OCI-LY7 (cell line): ENCODE results near the gene STAT2. TPM values are rescaled to one million over a fixed set of nuclear protein-coding genes. Genes with fewer than 3 reads are reported as not detected.

Source experiments
- BruUV-seq: library from RNA; stranded (reverse); fragments of 400-500 nt; replicated peaks from 2 replicates; lab custom pipeline; 2021; lab: Mats Ljungman, UMichigan
- CTCF ChIA-PET: fragments of 300-600 bp; sonication (Branson Sonifier 250); formaldehyde crosslinking; loops from one replicate; lab custom pipeline; 2022; ENCODE audit warnings: antibody characterized with exemption; ENCODE audit not compliant: unreplicated experiment; lab: Charles Lee
- POLR2A ChIA-PET: fragments of 300-600 bp; sonication (Branson Sonifier 250); formaldehyde crosslinking; loops from one replicate; lab custom pipeline; 2022; ENCODE audit warnings: antibody characterized with exemption; lab: Charles Lee
- DNase-seq: peaks from one replicate; pipeline ENCODE4 v3.0.0-alpha.2; 2015; ENCODE audit warnings: low spot score
- H2AFZ ChIP-seq: fragments of 200-600 bp; sonication (generic), shearing (Covaris generic); 2 replicates; pipeline ENCODE4 v1.6.1; 2014; ENCODE audit warnings: mild to moderate bottlenecking, antibody characterized with exemption, low read length, moderate library complexity
- H3K27ac ChIP-seq: fragments of 200-600 bp; sonication (generic); 2 replicates; pipeline ENCODE4 v1.5.1; 2014; ENCODE audit warnings: mixed run types, low read depth, mild to moderate bottlenecking, moderate library complexity, low read length, inconsistent platforms; ENCODE audit not compliant: poor library complexity, severe bottlenecking
- H3K36me3 ChIP-seq: fragments of 200-600 bp; sonication (generic); 2 replicates; pipeline ENCODE4 v1.6.1; 2014; ENCODE audit warnings: mild to moderate bottlenecking, antibody characterized with exemption, low read length, moderate library complexity, mixed read lengths; ENCODE audit not compliant: insufficient read depth
- H3K4me1 ChIP-seq: fragments of 200-600 bp; sonication (generic); 2 replicates; pipeline ENCODE4 v1.5.1; 2014; ENCODE audit warnings: mild to moderate bottlenecking, low read length; ENCODE audit not compliant: insufficient read depth, poor library complexity, severe bottlenecking
- H3K4me2 ChIP-seq: fragments of 200-600 bp; sonication (generic); 2 replicates; pipeline ENCODE4 v1.6.1; 2014; ENCODE audit warnings: mild to moderate bottlenecking, low read length
- H3K4me3 ChIP-seq: fragments of 200-600 bp; sonication (generic); 2 replicates; pipeline ENCODE4 v1.5.1; 2014; ENCODE audit warnings: mild to moderate bottlenecking, low read depth, low read length; ENCODE audit not compliant: poor library complexity, severe bottlenecking
- H3K79me2 ChIP-seq: fragments of 200-600 bp; sonication (generic); 2 replicates; pipeline ENCODE4 v1.6.1; 2016; ENCODE audit warnings: low read depth, mild to moderate bottlenecking, low read length, moderate library complexity, mixed read lengths; ENCODE audit not compliant: insufficient read depth
- H3K9me2 ChIP-seq: fragments of 200-600 bp; sonication (generic); 2 replicates; pipeline ENCODE4 v1.6.1; 2016; ENCODE audit warnings: mild to moderate bottlenecking, low read length, mixed read lengths; ENCODE audit not compliant: insufficient read depth
- H3K9me3 ChIP-seq: fragments of 200-600 bp; sonication (generic); 2 replicates; pipeline ENCODE4 v1.6.1; 2014; ENCODE audit warnings: mild to moderate bottlenecking, mixed run types, low read length, mixed read lengths
- H4K20me1 ChIP-seq: fragments of 200-600 bp; sonication (generic); 2 replicates; pipeline ENCODE4 v1.6.1; 2014; ENCODE audit warnings: mild to moderate bottlenecking, antibody characterized with exemption, low read length, moderate library complexity, mixed read lengths; ENCODE audit not compliant: insufficient read depth
- CTCF ChIP-seq: fragments of 200-600 bp; sonication (generic); conservative IDR thresholded peaks from 2 replicates; pipeline ENCODE4 v1.5.1; 2014; ENCODE audit warnings: mild to moderate bottlenecking, antibody characterized with exemption, low read length, moderate library complexity, mixed read lengths
- EZH2phosphoT487 ChIP-seq: fragments of 200-600 bp; sonication (generic); IDR thresholded peaks from 2 replicates; pipeline ENCODE4 v1.6.1; 2018; ENCODE audit warnings: low read depth, borderline replicate concordance, mild to moderate bottlenecking, mixed run types, antibody characterized with exemption, low read length, moderate library complexity, mixed read lengths
- intact Hi-C: fragments of 100-400 bp; cut with micrococcal nuclease; formaldehyde crosslinking; loops from one replicate; pipeline ENCODE4 v1.10.0; 2022; ENCODE audit not compliant: unreplicated experiment
- total RNA-seq, 2 experiments: library from RNA; depleted of rRNA in 1 of 2; stranded (reverse); fragments of >200 nt in 1 of 2; shearing (Covaris generic) in 1 of 2; gene quantifications; 2 replicates each; pipeline ENCODE4 v1.2.3, GENCODE V29; 2014 to 2022

STAT2 gene
- total RNA-seq, 2 experiments from 2014 or later = 75.3 to 126 TPM

GRCh38 chr12:56391721-56392120 is 31.8 kb upstream of the STAT2 start:
- Histone ChIP-seq H3K36me3 (no peaks in the 10 kb centered on the region), H2AFZ (no peak overlapping the region), H3K79me2 (no peaks in the 10 kb centered on the region), H3K27ac (no peak overlapping the region), H4K20me1 (no peaks in the 10 kb centered on the region), H3K9me3 (0 out of 2 replicates have a peak, but pooled peaks cover 8% of the 10 kb centered on the region), H3K4me3 (no peak overlapping the region), H3K4me2 (no peak overlapping the region), H3K9me2 (no peaks in the 10 kb centered on the region), H3K4me1 (no peaks in the 10 kb centered on the region)
- no peak for DNase-seq
- POLR2A ChIA-PET = interaction anchor here (0.6 to 1.1 kb wide), 3 partner anchors 24 to 58 kb away, joined by 3 to 6 read pairs (median 4); partner anchors contain the start of gene TIMELESS
- BruUV-seq = no TSS peak
- TF ChIP-seq EZH2phosphoT487 (no peak), CTCF (no peak)
- CTCF ChIA-PET = no interaction called here
- intact Hi-C loops = no loop called here

GRCh38 chr12:56389412-56389811 is 29.5 kb upstream of the STAT2 start:
- no peak for DNase-seq
- no peaks in the 10 kb centered on the region for H3K4me1 ChIP-seq
- H3K27ac ChIP-seq = no peak overlapping the region
- H3K9me2 ChIP-seq = no peaks in the 10 kb centered on the region
- no peak overlapping the region for H3K4me2 ChIP-seq
- TF ChIP-seq CTCF (no peak), EZH2phosphoT487 (no peak)
- ChIA-PET POLR2A (interaction anchor here (0.8 to 2.0 kb wide), 2 partner anchors 11 to 52 kb away, joined by 4 to 11 read pairs; no protein-coding TSS in a partner anchor), CTCF (no interaction called here)
- no peak overlapping the region for H3K4me3 ChIP-seq
- H3K79me2 ChIP-seq = no peaks in the 10 kb centered on the region
- no peak overlapping the region for H2AFZ ChIP-seq
- H4K20me1 ChIP-seq = no peaks in the 10 kb centered on the region
- intact Hi-C loops = no loop called here
- H3K36me3 ChIP-seq = no peaks in the 10 kb centered on the region
- no TSS peak for BruUV-seq
- 0 out of 2 replicates have a peak, but pooled peaks cover 8% of the 10 kb centered on the region for H3K9me3 ChIP-seq

- Histone ChIP-seq H2AFZ (0 out of 2 replicates have a peak overlapping the region, but pooled peaks have one; percentile 2), H3K4me2 (no peak overlapping the region), H3K4me3 (no peak overlapping the region), H3K9me2 (no peaks in the 10 kb centered on the region), H4K20me1 (no peaks in the 10 kb centered on the region), H3K9me3 (no peaks in the 10 kb centered on the region), H3K27ac (no peak overlapping the region), H3K4me1 (no peaks in the 10 kb centered on the region), H3K79me2 (no peaks in the 10 kb centered on the region), H3K36me3 (no peaks in the 10 kb centered on the region)
- POLR2A ChIA-PET = interaction anchor here (0.6 to 2.1 kb wide), 3 partner anchors 10 to 49 kb away, joined by 3 to 12 read pairs (median 4); partner anchors contain the start of gene IL23A
- DNase-seq = no peak
- no TSS peak for BruUV-seq
- intact Hi-C loops = no loop called here
- CTCF ChIA-PET = interaction anchor here (0.5 kb wide), 1 partner anchor 132 kb away, joined by 3 read pairs; no protein-coding TSS in a partner anchor
- TF ChIP-seq CTCF (no peak), EZH2phosphoT487 (no peak)
These were observed 27.3 kb upstream of the STAT2 start for GRCh38 chr12:56387152-56387736.
